ENCODE data around the gene ABLIM1. TPM values are rescaled to one million over a fixed set of nuclear protein-coding genes. Genes with fewer than 3 reads are reported as not detected.

ABLIM1 gene
- total and polyA plus RNA-seq, 8 donors, result 13.3 to 44.5 (median 33.3) TPM

DNA sequence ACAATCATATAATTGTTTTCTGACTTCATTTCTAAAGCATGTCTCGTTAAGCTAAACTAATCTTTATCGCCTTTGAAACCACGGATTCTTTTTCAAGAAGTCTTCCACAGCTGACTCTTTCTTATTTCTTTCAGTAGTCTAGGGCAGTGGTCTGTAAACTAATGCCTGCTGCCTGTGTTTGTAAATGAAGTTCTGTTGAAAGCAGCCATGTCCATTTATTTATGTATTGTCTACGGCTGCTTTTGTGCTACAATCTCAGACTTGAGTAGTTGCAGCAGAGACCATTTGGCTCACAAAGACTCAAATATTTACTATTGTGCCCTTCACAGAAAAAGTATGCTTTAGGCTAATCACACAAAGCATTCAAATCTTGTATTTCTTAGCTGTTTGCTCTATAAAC, 20.3 kb upstream of the ABLIM1 start:
- H3K36me3 ChIP-seq, result no peaks in the 10 kb centered on the region
- FAIRE-seq (no peak), DNase-seq (no peak), ATAC-seq (no peak)
- TF ChIP-seq, protein P1, sequence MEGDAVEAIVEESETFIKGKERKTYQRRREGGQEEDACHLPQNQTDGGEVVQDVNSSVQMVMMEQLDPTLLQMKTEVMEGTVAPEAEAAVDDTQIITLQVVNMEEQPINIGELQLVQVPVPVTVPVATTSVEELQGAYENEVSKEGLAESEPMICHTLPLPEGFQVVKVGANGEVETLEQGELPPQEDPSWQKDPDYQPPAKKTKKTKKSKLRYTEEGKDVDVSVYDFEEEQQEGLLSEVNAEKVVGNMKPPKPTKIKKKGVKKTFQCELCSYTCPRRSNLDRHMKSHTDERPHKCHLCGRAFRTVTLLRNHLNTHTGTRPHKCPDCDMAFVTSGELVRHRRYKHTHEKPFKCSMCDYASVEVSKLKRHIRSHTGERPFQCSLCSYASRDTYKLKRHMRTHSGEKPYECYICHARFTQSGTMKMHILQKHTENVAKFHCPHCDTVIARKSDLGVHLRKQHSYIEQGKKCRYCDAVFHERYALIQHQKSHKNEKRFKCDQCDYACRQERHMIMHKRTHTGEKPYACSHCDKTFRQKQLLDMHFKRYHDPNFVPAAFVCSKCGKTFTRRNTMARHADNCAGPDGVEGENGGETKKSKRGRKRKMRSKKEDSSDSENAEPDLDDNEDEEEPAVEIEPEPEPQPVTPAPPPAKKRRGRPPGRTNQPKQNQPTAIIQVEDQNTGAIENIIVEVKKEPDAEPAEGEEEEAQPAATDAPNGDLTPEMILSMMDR (IDR thresholded peaks at IDR 0.05), result no peak
- WGBS, 2 donors, result 44 to 51% methylated on average over 4 of the region's 4 CpGs
- H3K27ac ChIP-seq, result peak overlapping the region in 2 of 4 donors; percentile 53 to 58
- H3K27me3 ChIP-seq, result no peaks in the 10 kb centered on the region
- no peak overlapping the region for H3K4me3 ChIP-seq
- intact Hi-C loops (cut with DNase I), result no loop called here
- peaks cover 7 to 25% (median 10%) of the 10 kb centered on the region in 3 donors for H3K4me1 ChIP-seq
- no peaks in the 10 kb centered on the region for H3K9me3 ChIP-seq

DNA sequence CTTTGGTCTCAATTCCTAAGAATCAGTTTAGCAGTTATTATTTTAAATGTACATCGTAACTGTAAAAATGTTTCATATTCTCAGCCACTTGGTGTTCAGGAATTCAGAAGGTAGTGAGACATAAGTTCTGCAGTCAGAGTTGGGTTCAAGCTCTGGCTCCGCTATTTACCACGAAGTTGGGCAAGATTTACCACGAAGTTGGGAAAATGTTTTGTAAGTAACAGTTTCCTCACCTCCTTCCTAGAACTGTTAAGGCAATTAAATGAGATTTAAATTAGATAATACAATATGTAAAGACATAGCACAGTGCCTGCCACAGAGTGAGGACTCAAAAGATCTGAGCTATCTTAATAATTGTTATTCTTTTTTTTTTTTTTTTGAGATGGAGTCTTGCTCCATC, 16.3 kb upstream of the ABLIM1 start:
- FAIRE-seq (no peak), DNase-seq (no peak), ATAC-seq (no peak)
- no peak overlapping the region for H3K4me3 ChIP-seq
- WGBS, 2 donors, result 86 to 93% methylated on average over 4 of the region's 4 CpGs
- TF ChIP-seq, protein P1 (IDR thresholded peaks at IDR 0.05), result no peak
- H3K36me3 ChIP-seq, result no peaks in the 10 kb centered on the region
- no peaks in the 10 kb centered on the region for H3K27me3 ChIP-seq
- H3K4me1 ChIP-seq, result peaks cover 0 to 9% (median 0%) of the 10 kb centered on the region in 3 donors
- no peaks in the 10 kb centered on the region for H3K9me3 ChIP-seq
- intact Hi-C loops (cut with DNase I), result no loop called here
- H3K27ac ChIP-seq, result no peak overlapping the region

DNA sequence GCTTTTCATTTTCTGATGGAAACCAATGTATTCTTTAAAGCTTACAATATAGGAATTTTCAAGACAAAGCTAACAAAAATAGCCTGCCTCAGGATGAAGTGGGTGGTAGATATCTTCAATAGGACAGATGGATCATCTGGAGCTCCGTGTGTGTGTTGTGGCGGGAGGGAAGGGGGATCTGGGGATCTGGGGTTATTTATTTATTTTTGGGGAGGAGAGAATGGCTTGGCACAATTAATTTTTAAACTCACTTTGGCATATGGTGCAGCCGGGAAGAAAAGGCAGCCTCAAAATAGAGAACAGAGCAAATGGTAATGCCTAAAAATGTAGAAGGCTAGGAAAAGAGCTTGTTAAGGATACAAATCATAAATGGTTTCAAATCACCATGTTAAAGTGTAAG, 11.6 kb upstream of the ABLIM1 start:
- 63 to 66% methylated on average over 3 of the region's 3 CpGs for WGBS, 2 donors
- FAIRE-seq (no peak), DNase-seq (no peak), ATAC-seq (no peak)
- H3K4me1 ChIP-seq, result peaks cover 0 to 10% (median 7%) of the 10 kb centered on the region in 3 donors
- intact Hi-C loops (cut with DNase I), result no loop called here
- no peak overlapping the region for H3K27ac ChIP-seq
- TF ChIP-seq, protein P1 (IDR thresholded peaks at IDR 0.05), result no peak
- H3K9me3 ChIP-seq, result no peaks in the 10 kb centered on the region
- H3K27me3 ChIP-seq, result no peaks in the 10 kb centered on the region
- no peak overlapping the region for H3K4me3 ChIP-seq
- no peaks in the 10 kb centered on the region for H3K36me3 ChIP-seq

DNA sequence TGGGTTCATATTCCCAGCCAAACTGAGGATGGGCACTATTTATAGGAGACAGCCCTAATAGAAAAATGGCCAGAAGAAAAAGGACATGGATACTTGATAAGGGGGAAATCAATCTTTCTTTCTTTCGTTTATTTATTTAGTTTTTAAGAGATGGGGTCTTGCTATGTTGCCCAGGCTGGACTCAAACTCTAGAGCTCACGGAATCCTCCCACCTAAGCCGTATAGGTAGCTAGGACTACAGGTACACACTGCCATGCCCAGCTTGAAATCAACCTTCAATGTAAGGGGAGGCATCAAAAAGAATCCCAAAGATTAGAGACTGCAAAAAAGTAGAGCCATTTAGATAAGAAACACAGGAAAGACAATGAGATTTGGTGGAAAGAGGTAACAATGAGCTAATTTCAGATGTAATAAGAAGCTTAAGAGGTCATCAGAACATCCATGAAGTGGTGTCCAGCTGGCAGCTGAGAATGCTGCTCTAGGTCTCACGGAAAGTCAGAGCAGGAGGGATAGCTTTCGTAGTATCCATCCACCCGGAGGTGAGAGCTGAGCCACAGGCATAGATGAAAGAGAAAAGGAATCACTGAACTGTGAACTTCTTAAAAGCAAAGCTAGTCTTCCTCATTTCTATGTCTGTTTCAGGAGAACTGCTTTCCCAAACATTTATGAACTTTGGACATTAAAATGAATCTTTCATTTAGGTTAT, 10.5 kb upstream of the ABLIM1 start:
- ATAC-seq (peak in 2 of 4 donors; percentile 34 to 46), FAIRE-seq (no peak), DNase-seq (no peak)
- Histone ChIP-seq H3K36me3 (no peaks in the 10 kb centered on the region), H3K27me3 (no peaks in the 10 kb centered on the region), H3K4me3 (no peak overlapping the region), H3K27ac (peak overlapping the region in 1 of 4 donors; percentile 37), H3K4me1 (peaks cover 0 to 16% (median 11%) of the 10 kb centered on the region in 3 donors), H3K9me3 (no peaks in the 10 kb centered on the region)
- intact Hi-C loops (cut with DNase I), result no loop called here
- WGBS, 2 donors, result 88 to 93% methylated on average over 6 of the region's 6 CpGs
- TF ChIP-seq, protein P1 (IDR thresholded peaks at IDR 0.05), result no peak

DNA sequence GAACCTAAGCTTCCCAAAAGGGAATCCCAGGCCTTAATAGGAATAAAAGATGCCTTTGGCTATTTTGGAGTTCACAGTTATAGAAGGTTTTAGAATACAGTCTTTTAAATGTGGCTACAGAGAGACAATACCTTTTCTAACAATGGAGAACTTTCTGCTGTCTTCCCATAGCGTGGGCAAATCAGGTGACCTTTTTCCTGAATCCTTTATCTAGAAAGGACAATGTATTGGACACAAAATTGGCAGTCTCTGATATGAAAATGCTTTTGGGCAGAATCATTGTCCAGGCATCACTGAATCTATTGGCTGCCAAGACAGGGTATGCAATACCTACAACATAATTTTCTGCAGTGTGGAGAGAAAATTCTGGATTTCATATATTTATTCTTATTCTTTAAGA, 7.8 kb upstream of the ABLIM1 start:
- no peak for FAIRE-seq
- no peaks in the 10 kb centered on the region for H3K9me3 ChIP-seq
- TF ChIP-seq, protein P1 (IDR thresholded peaks at IDR 0.05), result no peak
- H3K4me3 ChIP-seq, result no peak overlapping the region
- peaks cover 0 to 20% (median 15%) of the 10 kb centered on the region in 3 donors for H3K4me1 ChIP-seq
- H3K36me3 ChIP-seq, result no peaks in the 10 kb centered on the region
- no peak for DNase-seq
- peak overlapping the region in 2 of 4 donors; percentile 18 to 48 for H3K27ac ChIP-seq
- H3K27me3 ChIP-seq, result no peaks in the 10 kb centered on the region
- WGBS, 2 donors, result 52 to 55% methylated on average over 1 of the region's 1 CpG
- intact Hi-C loops (cut with DNase I), result no loop called here
- no peak for ATAC-seq

Measured in pancreas (tissue), 10 donors.